SK-N-SH (cell line): ENCODE measurements around the gene CD2. TPM values are rescaled to one million over a fixed set of nuclear protein-coding genes. Genes with fewer than 3 reads are reported as not detected.

Experiments used
- CTCF ChIA-PET: fragments of 300-600, 350-600 bp; formaldehyde crosslinking; extraction: SDS; loops from one replicate; lab custom pipeline; 2021; lab: Yijun Ruan, JAX
- POLR2A ChIA-PET: fragments of 350-600 bp; sonication (Branson Sonifier 250); formaldehyde crosslinking; extraction: SDS; loops from one replicate; lab custom pipeline; 2020; ENCODE audit warnings: antibody characterized with exemption, inconsistent platforms; lab: Yijun Ruan, JAX
- DNase-seq: peaks from one replicate; pipeline ENCODE4 v3.0.0; 2012
- H2AFZ ChIP-seq: fragments of 200-600 bp; sonication (generic); 2 replicates; pipeline ENCODE4 v1.8.1; 2016; ENCODE audit warnings: antibody characterized with exemption, mild to moderate bottlenecking, low read depth
- H3F3A ChIP-seq: fragments of 200-600 bp; sonication (generic); replicated peaks from 2 replicates; pipeline ENCODE3; 2016; ENCODE audit warnings: antibody characterized with exemption, mild to moderate bottlenecking; ENCODE audit not compliant: insufficient read depth
- H3K27ac ChIP-seq, 2 experiments: fragments of 200-500 bp in 1 of 2; fragments of 200-600 bp in 1 of 2; sonication (Bioruptor generic) in 1 of 2; sonication (generic), shearing (Covaris generic) in 1 of 2; 2 replicates each; pipeline versions ENCODE4 v1.5.1 to v1.6.1; 2014 to 2016; ENCODE audit warnings: low read depth in 2 of 2, inconsistent platforms in 1 of 2, low read length in 1 of 2, mild to moderate bottlenecking in 1 of 2, mixed read lengths in 1 of 2
- H3K27me3 ChIP-seq: fragments of 200-600 bp; sonication (generic), shearing (Covaris generic); 2 replicates; pipeline ENCODE4 v1.6.1; 2016; ENCODE audit warnings: mixed run types; ENCODE audit not compliant: insufficient read depth
- H3K36me3 ChIP-seq, 2 experiments: fragments of 200-500 bp in 1 of 2; fragments of 200-600 bp in 1 of 2; sonication (Bioruptor generic) in 1 of 2; sonication (generic) in 1 of 2; replicated peaks in 1 of 2; 2 replicates each; pipeline versions ENCODE3 to v1.5.1; 2014 to 2016; ENCODE audit warnings: low read length in 1 of 2, mild to moderate bottlenecking in 1 of 2; ENCODE audit not compliant: insufficient read depth in 2 of 2, control insufficient read depth in 1 of 2
- H3K4me1 ChIP-seq, 2 experiments: fragments of 200-500 bp in 1 of 2; fragments of 200-600 bp in 1 of 2; sonication (Bioruptor generic) in 1 of 2; sonication (generic), shearing (Covaris generic) in 1 of 2; 2 replicates each; pipeline versions ENCODE4 v1.5.1 to v1.6.1; 2014 to 2016; ENCODE audit warnings: low read depth in 1 of 2, low read length in 1 of 2, mixed run types in 1 of 2; ENCODE audit not compliant: insufficient read depth in 2 of 2, control insufficient read depth in 1 of 2
- H3K4me2 ChIP-seq: fragments of 200-600 bp; sonication (generic), shearing (Covaris generic); 2 replicates; pipeline ENCODE4 v1.6.1; 2017; ENCODE audit warnings: mixed run types
- H3K4me3 ChIP-seq, 2 experiments: fragments of 200-500 bp in 1 of 2; fragments of 200-600 bp in 1 of 2; sonication (Bioruptor generic) in 1 of 2; sonication (generic), shearing (Covaris generic) in 1 of 2; 2 replicates each; pipeline versions ENCODE4 v1.5.1 to v1.8.1; 2014 to 2016; ENCODE audit warnings: low read depth in 2 of 2, inconsistent platforms in 1 of 2, low read length in 1 of 2, mild to moderate bottlenecking in 1 of 2, mixed read lengths in 1 of 2, moderate library complexity in 1 of 2
- H3K79me2 ChIP-seq: fragments of 200-600 bp; sonication (generic); 2 replicates; pipeline ENCODE4 v1.8.1; 2017; ENCODE audit warnings: mild to moderate bottlenecking; ENCODE audit not compliant: insufficient read depth
- H3K9ac ChIP-seq: fragments of 200-600 bp; sonication (generic); 2 replicates; pipeline ENCODE4 v1.6.1; 2017; ENCODE audit warnings: mixed run types
- H3K9me2 ChIP-seq: fragments of 200-600 bp; sonication (generic); 2 replicates; pipeline ENCODE4 v1.6.1; 2017; ENCODE audit warnings: mixed run types
- H3K9me3 ChIP-seq: fragments of 200-600 bp; sonication (generic); 2 replicates; pipeline ENCODE4 v1.6.1; 2017; ENCODE audit warnings: mixed run types, mild to moderate bottlenecking, moderate library complexity
- H4K20me1 ChIP-seq: fragments of 200-600 bp; sonication (generic); 2 replicates; pipeline ENCODE4 v1.6.1; 2017; ENCODE audit warnings: mild to moderate bottlenecking, mixed run types; ENCODE audit not compliant: insufficient read depth
- CHD2 ChIP-seq: fragments of 150-350 bp; IDR thresholded peaks from 2 replicates; pipeline ENCODE4 v1.6.1; 2018; ENCODE audit warnings: low read length; ENCODE audit not compliant: partially characterized antibody
- EP300 ChIP-seq, 2 experiments: IDR thresholded peaks; 2 replicates each; pipeline versions ENCODE4 v1.4.0 to v1.6.1; 2012; ENCODE audit warnings: borderline replicate concordance in 1 of 2, low read depth in 1 of 2, low read length in 1 of 2
- FOSL2 ChIP-seq: IDR thresholded peaks from 2 replicates; pipeline ENCODE4 v1.4.0; 2012; ENCODE audit warnings: low read depth, mild to moderate bottlenecking, moderate library complexity, borderline replicate concordance
- GABPA ChIP-seq: IDR thresholded peaks from 2 replicates; pipeline ENCODE4 v1.4.0; 2012; ENCODE audit warnings: low read depth, mild to moderate bottlenecking
- MEF2A ChIP-seq: IDR thresholded peaks from 2 replicates; pipeline ENCODE4 v1.4.0; 2012; ENCODE audit warnings: low read depth, borderline replicate concordance
- RAD21 ChIP-seq: IDR thresholded peaks from 2 replicates; pipeline ENCODE4 v1.6.1; 2012; ENCODE audit warnings: mild to moderate bottlenecking, low read length
- RCOR1 ChIP-seq: fragments of 150-350 bp; IDR thresholded peaks from 2 replicates; pipeline ENCODE4 v1.6.1; 2017; ENCODE audit warnings: antibody characterized with exemption, low read length
- REST ChIP-seq: IDR thresholded peaks from 2 replicates; pipeline ENCODE4 v1.6.1; 2012; ENCODE audit warnings: mild to moderate bottlenecking, low read depth, low read length, moderate library complexity
- SMC3 ChIP-seq: IDR thresholded peaks from 2 replicates; pipeline ENCODE4 v1.6.1; 2012; ENCODE audit warnings: low read depth, low read length, improper control_type of control experiment
- TEAD4 ChIP-seq: IDR thresholded peaks from 2 replicates; pipeline ENCODE4 v1.4.0; 2012; ENCODE audit warnings: mild to moderate bottlenecking, borderline replicate concordance; ENCODE audit not compliant: insufficient read depth
- USF1 ChIP-seq: IDR thresholded peaks from 2 replicates; pipeline ENCODE4 v1.4.0; 2012; ENCODE audit warnings: low read depth, borderline replicate concordance
- WGBS: methylation state at CpG from one replicate; pipeline ENCODE4 v1.1.6; 2017; ENCODE audit warnings: low lambda C conversion rate; 5-methylcytosine and 5-hydroxymethylcytosine counted together
- polyA plus RNA-seq, 3 experiments: library from polyadenylated mRNA; depleted of rRNA; stranded (reverse); fragments of >200 nt; gene quantifications; 2 replicates each; pipeline ENCODE4 v1.2.3, GENCODE V29; 2012
- TF ChIP-seq, protein P1 (sequence below): fragments of 200-600 bp; sonication (generic); IDR thresholded peaks from 2 replicates; pipeline ENCODE4 v1.6.1; 2017; ENCODE audit warnings: antibody characterized with exemption, mild to moderate bottlenecking, moderate library complexity

Gene CD2
- polyA plus RNA-seq, 1 of the 3 experiments (the other 2 are of a cell fraction), result not detected

DNA sequence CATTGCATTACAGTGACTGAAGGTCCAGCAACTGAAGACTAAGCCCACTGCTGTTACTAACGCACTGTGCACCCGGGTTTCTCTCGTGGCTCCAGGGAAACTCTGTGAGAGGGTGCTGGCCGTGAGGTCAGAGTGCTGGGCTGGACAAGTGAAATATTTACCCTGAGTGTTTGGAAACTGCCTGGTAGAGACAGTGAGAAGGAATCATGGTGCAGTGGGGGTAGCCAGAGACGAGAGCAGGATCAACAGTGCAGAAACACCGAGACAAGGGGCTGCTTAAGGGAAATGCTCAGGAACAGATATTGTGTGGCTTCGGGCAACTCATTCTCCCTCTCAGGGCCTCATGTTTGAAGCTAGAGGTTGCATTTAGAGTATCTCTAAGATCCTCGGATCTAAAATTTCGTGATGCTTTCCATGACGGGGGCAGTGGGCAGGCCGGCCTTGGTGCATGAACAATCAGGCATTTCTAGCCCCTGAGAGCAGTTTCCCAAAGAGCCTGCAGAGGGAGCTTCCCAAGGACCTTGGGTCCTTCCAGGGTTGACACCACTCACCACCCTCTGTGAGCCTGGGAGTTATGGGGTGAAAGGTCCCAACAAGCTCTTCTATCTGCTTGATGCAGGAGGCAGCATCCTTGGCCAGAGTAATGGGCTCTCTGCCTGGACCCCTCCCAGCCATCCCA lies 9.7 kb downstream of the CD2 start:
- DNase-seq, result peak; percentile 42
- H3K4me3 ChIP-seq, result no peak overlapping the region
- no peaks in the 10 kb centered on the region for H4K20me1 ChIP-seq
- H3K27me3 ChIP-seq, result no peaks in the 10 kb centered on the region
- TF ChIP-seq MEF2A (no peak), TEAD4 (no peak), CHD2 (no peak), FOSL2 (no peak), REST (no peak), RCOR1 (no peak), RAD21 (peak; percentile 27; the same call in 1 of the 2 replicates), SMC3 (0 out of 2 replicates have a peak, but pooled peaks have one; percentile 14), EP300 (IDR thresholded peaks at IDR 0.05; ENCODE audit: borderline replicate concordance in 1 of 2, low read depth in 1 of 2, low read length in 1 of 2) (no peak), USF1 (no peak), GABPA (no peak)
- TF ChIP-seq, protein P1, sequence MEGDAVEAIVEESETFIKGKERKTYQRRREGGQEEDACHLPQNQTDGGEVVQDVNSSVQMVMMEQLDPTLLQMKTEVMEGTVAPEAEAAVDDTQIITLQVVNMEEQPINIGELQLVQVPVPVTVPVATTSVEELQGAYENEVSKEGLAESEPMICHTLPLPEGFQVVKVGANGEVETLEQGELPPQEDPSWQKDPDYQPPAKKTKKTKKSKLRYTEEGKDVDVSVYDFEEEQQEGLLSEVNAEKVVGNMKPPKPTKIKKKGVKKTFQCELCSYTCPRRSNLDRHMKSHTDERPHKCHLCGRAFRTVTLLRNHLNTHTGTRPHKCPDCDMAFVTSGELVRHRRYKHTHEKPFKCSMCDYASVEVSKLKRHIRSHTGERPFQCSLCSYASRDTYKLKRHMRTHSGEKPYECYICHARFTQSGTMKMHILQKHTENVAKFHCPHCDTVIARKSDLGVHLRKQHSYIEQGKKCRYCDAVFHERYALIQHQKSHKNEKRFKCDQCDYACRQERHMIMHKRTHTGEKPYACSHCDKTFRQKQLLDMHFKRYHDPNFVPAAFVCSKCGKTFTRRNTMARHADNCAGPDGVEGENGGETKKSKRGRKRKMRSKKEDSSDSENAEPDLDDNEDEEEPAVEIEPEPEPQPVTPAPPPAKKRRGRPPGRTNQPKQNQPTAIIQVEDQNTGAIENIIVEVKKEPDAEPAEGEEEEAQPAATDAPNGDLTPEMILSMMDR, result peak; percentile 47
- TF ChIP-seq, all 33 proteins: peak for 3
- H3F3A ChIP-seq, result no peaks in the 10 kb centered on the region
- H3K9me2 ChIP-seq, result no peaks in the 10 kb centered on the region
- no peaks in the 10 kb centered on the region for H3K9me3 ChIP-seq
- peaks cover 0 to 2% of the 10 kb centered on the region in 2 experiments; a peak in 1 of 4 replicates for H3K4me1 ChIP-seq
- POLR2A ChIA-PET, result no interaction called here
- CTCF ChIA-PET, result interaction anchor here (1.2 to 1.6 kb wide), 5 partner anchors 9 to 189 kb away, joined by 4 to 6 read pairs (median 5); partner anchors contain the start of gene CD2
- H3K9ac ChIP-seq, result no peak overlapping the region
- H2AFZ ChIP-seq, result no peak overlapping the region
- H3K79me2 ChIP-seq, result no peaks in the 10 kb centered on the region
- 61% methylated on average over 9 of the region's 11 CpGs for WGBS
- H3K4me2 ChIP-seq, result no peak overlapping the region
- H3K27ac ChIP-seq, result no peak overlapping the region
- H3K36me3 ChIP-seq, result no peaks in the 10 kb centered on the region
